HL-60 (cell line): ENCODE measurements around the gene ACOX3.

Source experiments
- GABPA ChIP-seq: IDR thresholded peaks from 2 replicates; pipeline ENCODE4 v1.6.1; 2012; ENCODE audit warnings: low read depth
- POLR2AphosphoS5 ChIP-seq: IDR thresholded peaks from 2 replicates; pipeline ENCODE4 v1.6.1; 2012; ENCODE audit warnings: low read depth
- SPI1 ChIP-seq: IDR thresholded peaks from 2 replicates; pipeline ENCODE4 v1.6.1; 2012; ENCODE audit warnings: low read depth, mild to moderate bottlenecking, borderline replicate concordance
- TF ChIP-seq, protein P1 (sequence below): IDR thresholded peaks from one replicate; pipeline ENCODE4 v1.5.1; 2011; ENCODE audit warnings: low read length, control low read depth, inconsistent platforms; ENCODE audit not compliant: insufficient read depth
- TF ChIP-seq, protein P2 (sequence below): IDR thresholded peaks from 2 replicates; pipeline ENCODE4 v1.6.1; 2012; ENCODE audit warnings: low read depth; ENCODE audit not compliant: insufficient replicate concordance

DNA sequence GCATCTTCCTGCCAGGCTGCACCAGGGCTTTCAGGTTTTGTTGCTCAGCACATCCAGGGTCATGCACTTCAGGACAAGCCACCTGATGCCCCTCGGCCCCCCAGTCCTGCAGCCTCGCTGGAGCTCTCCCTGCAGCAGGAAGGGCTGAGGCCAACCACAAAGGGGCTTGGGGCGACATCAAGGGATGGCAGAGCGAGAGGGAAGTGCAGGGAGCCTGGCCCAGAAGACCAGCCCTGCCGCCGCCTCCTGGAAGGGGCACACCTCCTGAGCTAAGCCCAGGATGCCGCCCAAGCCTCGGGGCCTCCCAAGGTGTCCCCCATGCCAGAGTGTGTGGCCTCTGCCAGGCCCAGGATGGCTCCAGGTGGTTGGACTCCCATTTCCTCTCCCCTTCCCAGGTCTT is 37.2 kb upstream of the ACOX3 start:
- no peak for TF ChIP-seq POLR2AphosphoS5
- TF ChIP-seq, protein P1, sequence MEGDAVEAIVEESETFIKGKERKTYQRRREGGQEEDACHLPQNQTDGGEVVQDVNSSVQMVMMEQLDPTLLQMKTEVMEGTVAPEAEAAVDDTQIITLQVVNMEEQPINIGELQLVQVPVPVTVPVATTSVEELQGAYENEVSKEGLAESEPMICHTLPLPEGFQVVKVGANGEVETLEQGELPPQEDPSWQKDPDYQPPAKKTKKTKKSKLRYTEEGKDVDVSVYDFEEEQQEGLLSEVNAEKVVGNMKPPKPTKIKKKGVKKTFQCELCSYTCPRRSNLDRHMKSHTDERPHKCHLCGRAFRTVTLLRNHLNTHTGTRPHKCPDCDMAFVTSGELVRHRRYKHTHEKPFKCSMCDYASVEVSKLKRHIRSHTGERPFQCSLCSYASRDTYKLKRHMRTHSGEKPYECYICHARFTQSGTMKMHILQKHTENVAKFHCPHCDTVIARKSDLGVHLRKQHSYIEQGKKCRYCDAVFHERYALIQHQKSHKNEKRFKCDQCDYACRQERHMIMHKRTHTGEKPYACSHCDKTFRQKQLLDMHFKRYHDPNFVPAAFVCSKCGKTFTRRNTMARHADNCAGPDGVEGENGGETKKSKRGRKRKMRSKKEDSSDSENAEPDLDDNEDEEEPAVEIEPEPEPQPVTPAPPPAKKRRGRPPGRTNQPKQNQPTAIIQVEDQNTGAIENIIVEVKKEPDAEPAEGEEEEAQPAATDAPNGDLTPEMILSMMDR = no peak
- TF ChIP-seq, protein P2, sequence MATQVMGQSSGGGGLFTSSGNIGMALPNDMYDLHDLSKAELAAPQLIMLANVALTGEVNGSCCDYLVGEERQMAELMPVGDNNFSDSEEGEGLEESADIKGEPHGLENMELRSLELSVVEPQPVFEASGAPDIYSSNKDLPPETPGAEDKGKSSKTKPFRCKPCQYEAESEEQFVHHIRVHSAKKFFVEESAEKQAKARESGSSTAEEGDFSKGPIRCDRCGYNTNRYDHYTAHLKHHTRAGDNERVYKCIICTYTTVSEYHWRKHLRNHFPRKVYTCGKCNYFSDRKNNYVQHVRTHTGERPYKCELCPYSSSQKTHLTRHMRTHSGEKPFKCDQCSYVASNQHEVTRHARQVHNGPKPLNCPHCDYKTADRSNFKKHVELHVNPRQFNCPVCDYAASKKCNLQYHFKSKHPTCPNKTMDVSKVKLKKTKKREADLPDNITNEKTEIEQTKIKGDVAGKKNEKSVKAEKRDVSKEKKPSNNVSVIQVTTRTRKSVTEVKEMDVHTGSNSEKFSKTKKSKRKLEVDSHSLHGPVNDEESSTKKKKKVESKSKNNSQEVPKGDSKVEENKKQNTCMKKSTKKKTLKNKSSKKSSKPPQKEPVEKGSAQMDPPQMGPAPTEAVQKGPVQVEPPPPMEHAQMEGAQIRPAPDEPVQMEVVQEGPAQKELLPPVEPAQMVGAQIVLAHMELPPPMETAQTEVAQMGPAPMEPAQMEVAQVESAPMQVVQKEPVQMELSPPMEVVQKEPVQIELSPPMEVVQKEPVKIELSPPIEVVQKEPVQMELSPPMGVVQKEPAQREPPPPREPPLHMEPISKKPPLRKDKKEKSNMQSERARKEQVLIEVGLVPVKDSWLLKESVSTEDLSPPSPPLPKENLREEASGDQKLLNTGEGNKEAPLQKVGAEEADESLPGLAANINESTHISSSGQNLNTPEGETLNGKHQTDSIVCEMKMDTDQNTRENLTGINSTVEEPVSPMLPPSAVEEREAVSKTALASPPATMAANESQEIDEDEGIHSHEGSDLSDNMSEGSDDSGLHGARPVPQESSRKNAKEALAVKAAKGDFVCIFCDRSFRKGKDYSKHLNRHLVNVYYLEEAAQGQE = no peak
- TF ChIP-seq GABPA = no peak
- no peak for TF ChIP-seq SPI1
